DMS 273 (cell line): Measurements from ENCODE around the gene LPCAT3.
A peak's percentile ranks its signal among the peaks of the same experiment; 100 is the strongest.

Experiments
- DNase-seq: peaks from one replicate; lab custom pipeline; 2025; ENCODE audit not compliant: unreplicated experiment; lab: John Stamatoyannopoulos, UW

LPCAT3 gene

GRCh38 chr12:6965026-6965661 is 53.1 kb downstream of the LPCAT3 start:
- DNase-seq = peak; percentile 91

- DNase-seq = no peak
Measured at GRCh38 chr12:6964605-6965025, 53.7 kb downstream of the LPCAT3 start.

- no peak for DNase-seq
Measured at GRCh38 chr12:6963791-6964413, 54.4 kb downstream of the LPCAT3 start.

- no peak for DNase-seq
Measured at GRCh38 chr12:6963016-6963731, 55.1 kb downstream of the LPCAT3 start.

DNA sequence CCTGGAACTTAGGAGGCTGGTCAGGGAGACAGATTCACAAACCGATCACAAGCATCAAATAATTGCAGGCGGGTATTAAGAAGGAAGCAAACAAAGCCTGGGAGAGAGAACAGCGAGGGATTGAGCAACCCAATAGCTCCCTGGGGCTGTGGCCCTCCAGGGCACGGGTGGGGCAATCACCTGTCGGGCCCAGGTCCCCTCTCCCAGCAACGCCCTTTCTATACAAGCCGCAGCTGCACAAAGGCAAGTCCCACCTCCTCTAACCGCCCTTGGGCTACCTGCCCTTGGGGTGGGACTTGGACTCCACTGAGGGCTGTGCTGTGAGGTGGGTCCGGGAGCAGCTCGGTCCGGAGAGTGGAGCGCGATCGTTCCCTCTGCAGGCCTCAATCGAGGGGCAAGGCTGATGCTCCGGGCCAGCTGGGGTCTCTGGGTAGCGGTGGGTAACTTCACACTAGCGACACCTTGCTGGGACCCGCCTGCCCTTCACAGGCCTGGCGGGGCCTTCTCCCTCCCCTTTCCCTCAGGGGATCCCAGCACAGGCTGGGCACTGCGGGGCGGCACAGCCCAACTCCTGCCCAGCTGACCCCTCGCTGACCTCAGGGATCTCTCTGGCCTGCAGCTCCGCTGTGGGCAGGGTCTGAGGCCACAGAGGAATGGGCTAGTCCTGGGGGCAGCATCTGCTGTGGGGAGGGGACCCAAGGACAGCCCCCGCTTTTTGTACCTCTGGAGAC is 55.8 kb downstream of the LPCAT3 start:
- no peak for DNase-seq

DNA sequence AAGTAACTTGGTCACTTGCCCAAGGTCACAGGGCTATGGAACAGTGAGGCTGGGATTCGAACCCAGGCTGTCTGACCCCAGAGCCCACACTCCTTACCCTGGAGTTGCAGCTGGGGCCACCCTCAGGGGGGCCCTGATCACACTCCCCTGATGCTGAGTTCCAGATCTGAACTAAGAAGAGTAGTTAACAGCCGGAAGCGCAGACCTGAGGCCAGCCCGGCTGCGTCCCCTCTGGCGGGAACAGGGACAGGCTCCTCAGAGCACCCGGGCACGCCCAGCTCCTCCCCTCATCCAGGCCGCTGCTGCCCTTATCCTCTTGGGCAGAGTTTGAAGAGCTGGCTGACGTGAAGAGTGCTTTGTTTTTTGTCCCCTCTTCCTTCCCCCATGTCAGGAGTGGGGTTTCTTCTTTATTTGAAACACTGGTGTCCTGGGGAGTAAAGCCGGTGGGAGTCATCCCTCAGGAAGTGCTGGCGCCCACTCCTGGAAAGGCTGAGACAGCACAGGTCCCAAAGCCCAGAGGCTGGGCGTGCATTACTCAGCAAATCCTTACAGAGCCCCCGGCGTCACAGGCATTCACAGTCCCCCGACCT is 56.5 kb downstream of the LPCAT3 start:
- DNase-seq = peak; percentile 66

- DNase-seq = no peak
Measured at GRCh38 chr12:6961278-6961694, 57.0 kb downstream of the LPCAT3 start.

DNA sequence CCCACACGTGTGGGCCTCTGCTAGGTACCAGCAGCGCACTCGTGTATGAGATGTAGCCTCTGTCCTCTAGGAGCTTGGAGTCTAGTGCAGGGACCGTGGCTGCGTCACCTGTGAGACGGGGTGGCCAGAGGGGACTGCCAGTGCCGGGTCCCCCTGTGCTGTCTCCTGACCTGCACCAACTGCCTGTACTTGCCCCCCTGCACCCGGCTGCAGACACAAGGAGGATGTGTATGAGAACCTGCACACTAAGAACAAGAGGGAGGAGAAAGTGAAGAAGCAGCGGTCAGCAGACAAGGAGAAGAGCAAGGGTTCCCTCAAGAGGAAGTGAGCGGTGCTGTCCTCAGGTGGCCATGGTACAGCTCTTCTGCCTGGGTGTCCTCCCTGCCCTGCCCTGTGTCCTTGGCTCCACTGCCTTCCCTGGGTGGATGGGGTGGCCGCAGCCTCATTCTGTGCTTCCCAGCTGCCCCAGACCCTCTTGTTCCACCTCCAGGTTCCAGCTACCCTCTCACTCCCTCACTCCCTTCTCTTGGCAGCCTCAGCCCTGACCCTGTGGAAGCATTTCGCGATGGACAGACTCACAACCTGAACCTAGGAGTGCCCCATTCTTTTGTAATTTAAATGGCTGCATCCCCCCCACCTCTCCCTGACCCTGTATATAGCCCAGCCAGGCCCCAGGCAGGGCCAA is 57.5 kb downstream of the LPCAT3 start:
- DNase-seq = no peak

DNA sequence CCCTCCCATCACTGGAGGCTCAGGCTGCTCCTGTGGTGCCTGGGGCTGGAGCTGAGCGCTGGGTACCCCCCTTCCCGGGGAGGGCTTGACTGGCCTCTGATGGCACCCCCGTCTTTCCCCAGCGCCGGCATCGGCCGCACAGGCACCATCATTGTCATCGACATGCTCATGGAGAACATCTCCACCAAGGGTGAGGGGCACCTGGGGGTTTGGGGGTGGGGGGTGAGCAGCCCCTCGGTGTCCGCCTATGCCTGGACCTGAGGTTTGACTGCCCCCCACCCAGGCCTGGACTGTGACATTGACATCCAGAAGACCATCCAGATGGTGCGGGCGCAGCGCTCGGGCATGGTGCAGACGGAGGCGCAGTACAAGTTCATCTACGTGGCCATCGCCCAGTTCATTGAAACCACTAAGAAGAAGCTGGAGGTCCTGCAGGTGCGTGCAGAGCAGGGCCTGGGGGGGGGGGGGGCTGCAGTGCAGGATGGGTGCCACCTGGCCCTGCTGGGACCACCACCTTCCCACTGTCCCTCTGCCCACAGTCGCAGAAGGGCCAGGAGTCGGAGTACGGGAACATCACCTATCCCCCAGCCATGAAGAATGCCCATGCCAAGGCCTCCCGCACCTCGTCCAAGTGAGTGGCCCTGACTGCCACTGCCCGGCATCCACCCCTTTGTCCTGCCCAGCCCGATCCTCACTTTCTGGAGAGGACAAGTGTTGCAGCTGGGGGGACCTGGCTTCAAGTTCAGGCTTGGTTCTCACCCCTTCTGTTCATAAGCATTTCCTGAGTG is 58.3 kb downstream of the LPCAT3 start:
- DNase-seq = no peak

GRCh38 chr12:6959058-6959804 is 59.0 kb downstream of the LPCAT3 start:
- no peak for DNase-seq

DNA sequence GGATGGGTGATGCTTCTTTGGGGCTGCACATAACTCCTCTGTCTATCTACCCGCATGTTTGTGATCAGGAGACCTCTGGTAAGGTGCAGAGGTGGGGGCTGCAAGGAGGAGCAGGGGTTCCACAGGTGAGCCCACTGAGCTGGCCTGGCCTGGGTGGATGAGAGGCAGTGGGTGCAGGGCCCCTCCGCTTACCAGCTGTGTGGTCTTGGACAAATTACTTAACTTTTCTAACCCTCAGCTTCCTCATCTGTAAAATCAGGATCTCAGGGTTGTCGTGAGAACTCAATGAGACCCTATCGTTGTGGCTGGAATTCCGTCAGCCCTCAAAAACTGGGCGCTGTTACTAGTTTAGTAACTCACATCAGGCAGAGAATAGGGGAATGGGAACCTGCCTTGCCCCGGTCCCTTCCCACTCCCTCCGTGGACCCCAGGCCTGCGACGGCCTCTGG is 59.6 kb downstream of the LPCAT3 start:
- no peak for DNase-seq

DNA sequence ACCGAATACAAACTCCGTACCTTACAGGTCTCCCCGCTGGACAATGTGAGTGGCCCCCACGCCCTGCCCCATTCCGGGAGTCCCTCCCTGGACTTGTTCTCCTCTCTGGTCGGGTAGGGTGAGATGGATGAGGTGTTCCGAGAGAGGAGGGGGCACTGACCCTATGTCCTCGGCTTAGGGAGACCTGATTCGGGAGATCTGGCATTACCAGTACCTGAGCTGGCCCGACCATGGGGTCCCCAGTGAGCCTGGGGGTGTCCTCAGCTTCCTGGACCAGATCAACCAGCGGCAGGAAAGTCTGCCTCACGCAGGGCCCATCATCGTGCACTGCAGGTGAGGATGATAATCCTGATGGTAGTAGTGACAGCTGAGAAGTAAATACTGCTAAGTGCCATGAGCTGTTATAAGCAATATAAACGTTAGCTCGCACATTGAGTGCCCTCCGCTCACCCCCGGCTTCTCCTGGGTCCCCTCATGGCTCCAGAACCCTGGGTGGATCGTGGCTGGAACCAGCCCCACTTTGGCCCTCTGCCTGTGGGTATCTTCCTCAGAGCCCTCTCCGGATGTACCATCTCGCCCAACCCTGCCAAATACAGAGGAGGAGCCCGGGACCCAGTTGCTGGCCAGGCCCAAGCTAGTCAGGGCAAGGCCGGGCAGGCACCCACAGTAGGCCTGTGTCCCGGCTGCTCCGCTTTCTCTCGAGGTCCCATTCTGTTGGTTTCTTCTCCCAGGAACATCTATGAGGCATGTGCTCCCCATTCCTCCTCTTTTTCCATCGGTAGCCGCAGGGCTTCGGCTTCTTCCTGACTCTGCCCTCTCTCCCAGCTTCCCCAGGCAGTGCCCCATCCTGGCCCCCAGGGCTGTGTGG is 60.3 kb downstream of the LPCAT3 start:
- DNase-seq = no peak

- no peak for DNase-seq
Measured at GRCh38 chr12:6957151-6957701, 61.0 kb downstream of the LPCAT3 start.

DNA sequence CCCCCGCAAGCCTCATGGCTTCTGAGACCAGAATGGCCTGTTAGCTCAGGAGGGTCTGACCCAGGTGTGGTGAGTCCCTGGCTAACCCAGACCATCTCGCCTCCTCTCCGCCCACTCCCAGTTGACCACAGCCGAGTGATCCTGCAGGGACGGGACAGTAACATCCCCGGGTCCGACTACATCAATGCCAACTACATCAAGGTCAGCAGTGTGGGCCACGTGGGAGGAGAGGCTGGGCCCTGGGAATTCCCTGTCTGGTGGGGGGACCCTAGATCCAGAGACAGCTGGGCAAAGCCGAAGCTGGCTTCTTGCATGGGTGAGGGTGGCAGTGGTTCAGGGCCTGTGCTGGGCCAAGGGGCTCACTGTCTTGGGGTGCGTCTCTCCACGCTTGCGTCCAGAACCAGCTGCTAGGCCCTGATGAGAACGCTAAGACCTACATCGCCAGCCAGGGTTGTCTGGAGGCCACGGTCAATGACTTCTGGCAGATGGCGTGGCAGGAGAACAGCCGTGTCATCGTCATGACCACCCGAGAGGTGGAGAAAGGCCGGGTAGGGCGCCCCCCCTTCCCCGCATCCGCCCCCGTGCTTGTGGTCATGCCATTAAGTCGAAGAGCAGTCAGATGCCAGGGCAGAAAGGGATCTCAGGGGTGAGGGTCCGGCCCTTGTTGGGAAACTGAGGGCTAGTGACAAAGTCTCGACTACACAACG is 62.1 kb downstream of the LPCAT3 start:
- no peak for DNase-seq

- DNase-seq = no peak
Measured at GRCh38 chr12:6955108-6956020, 62.9 kb downstream of the LPCAT3 start.
